Loucy (cell line): ENCODE results near the gene NGEF.

Source experiments
- H2AFZ ChIP-seq: fragments of 200-600 bp; sonication (generic); 2 replicates; pipeline ENCODE4 v1.6.0; 2016; ENCODE audit warnings: antibody characterized with exemption, mild to moderate bottlenecking, low read length, moderate library complexity
- H3F3A ChIP-seq: fragments of 200-600 bp; 2 replicates; pipeline ENCODE4 v1.6.0; 2016; ENCODE audit warnings: antibody characterized with exemption, low read depth, mild to moderate bottlenecking
- H3K27me3 ChIP-seq: fragments of 200-600 bp; sonication (generic); 2 replicates; pipeline ENCODE4 v1.6.1; 2014; ENCODE audit warnings: low read length, mild to moderate bottlenecking; ENCODE audit not compliant: insufficient read depth, poor library complexity, severe bottlenecking
- H3K36me3 ChIP-seq: fragments of 200-600 bp; sonication (generic); 2 replicates; pipeline ENCODE4 v1.6.1; 2016; ENCODE audit warnings: low read length; ENCODE audit not compliant: insufficient read depth
- H3K4me1 ChIP-seq: fragments of 200-600 bp; sonication (generic); 2 replicates; pipeline ENCODE4 v1.5.1; 2014; ENCODE audit warnings: low read length, mild to moderate bottlenecking; ENCODE audit not compliant: insufficient read depth, poor library complexity, severe bottlenecking
- H3K4me2 ChIP-seq: fragments of 200-600 bp; sonication (generic); 2 replicates; pipeline ENCODE4 v1.6.0; 2014; ENCODE audit warnings: antibody characterized with exemption, low read length, low read depth, mild to moderate bottlenecking; ENCODE audit not compliant: poor library complexity, severe bottlenecking
- H3K4me3 ChIP-seq: fragments of 200-600 bp; sonication (generic); 2 replicates; pipeline ENCODE4 v1.5.1; 2014; ENCODE audit warnings: low read length, mild to moderate bottlenecking, mixed read lengths; ENCODE audit not compliant: poor library complexity, severe bottlenecking
- H3K79me2 ChIP-seq: fragments of 200-600 bp; sonication (generic); 2 replicates; pipeline ENCODE4 v1.6.1; 2014; ENCODE audit warnings: low read length; ENCODE audit not compliant: insufficient read depth
- H3K9ac ChIP-seq: fragments of 200-600 bp; sonication (generic); 2 replicates; pipeline ENCODE4 v1.6.0; 2014; ENCODE audit warnings: mild to moderate bottlenecking, low read depth, low read length, moderate library complexity; ENCODE audit not compliant: poor library complexity, severe bottlenecking
- H3K9me2 ChIP-seq: fragments of 200-600 bp; sonication (generic); replicated peaks from 2 replicates; pipeline ENCODE4 v1.6.1; 2016; ENCODE audit warnings: low read depth, low read length, mixed read lengths
- H3K9me3 ChIP-seq: fragments of 200-600 bp; sonication (generic); 2 replicates; pipeline ENCODE4 v1.6.1; 2014; ENCODE audit warnings: mild to moderate bottlenecking, antibody characterized with exemption, low read length, low read depth; ENCODE audit not compliant: insufficient read depth
- H4K20me1 ChIP-seq: fragments of 200-600 bp; sonication (generic); 2 replicates; pipeline ENCODE4 v1.6.0; 2014; ENCODE audit warnings: antibody characterized with exemption, low read length, mild to moderate bottlenecking; ENCODE audit not compliant: insufficient read depth, poor library complexity, severe bottlenecking
- EZH2phosphoT487 ChIP-seq: fragments of 200-600 bp; IDR thresholded peaks from 2 replicates; pipeline ENCODE4 v1.6.1; 2018; ENCODE audit warnings: antibody characterized with exemption, mild to moderate bottlenecking, moderate library complexity, borderline replicate concordance
- TF ChIP-seq, protein P1 (sequence below): fragments of 200-600 bp; sonication (generic); conservative IDR thresholded peaks from 2 replicates; pipeline ENCODE4 v1.5.1; 2014; ENCODE audit warnings: mild to moderate bottlenecking, antibody characterized with exemption, low read length

NGEF gene

DNA sequence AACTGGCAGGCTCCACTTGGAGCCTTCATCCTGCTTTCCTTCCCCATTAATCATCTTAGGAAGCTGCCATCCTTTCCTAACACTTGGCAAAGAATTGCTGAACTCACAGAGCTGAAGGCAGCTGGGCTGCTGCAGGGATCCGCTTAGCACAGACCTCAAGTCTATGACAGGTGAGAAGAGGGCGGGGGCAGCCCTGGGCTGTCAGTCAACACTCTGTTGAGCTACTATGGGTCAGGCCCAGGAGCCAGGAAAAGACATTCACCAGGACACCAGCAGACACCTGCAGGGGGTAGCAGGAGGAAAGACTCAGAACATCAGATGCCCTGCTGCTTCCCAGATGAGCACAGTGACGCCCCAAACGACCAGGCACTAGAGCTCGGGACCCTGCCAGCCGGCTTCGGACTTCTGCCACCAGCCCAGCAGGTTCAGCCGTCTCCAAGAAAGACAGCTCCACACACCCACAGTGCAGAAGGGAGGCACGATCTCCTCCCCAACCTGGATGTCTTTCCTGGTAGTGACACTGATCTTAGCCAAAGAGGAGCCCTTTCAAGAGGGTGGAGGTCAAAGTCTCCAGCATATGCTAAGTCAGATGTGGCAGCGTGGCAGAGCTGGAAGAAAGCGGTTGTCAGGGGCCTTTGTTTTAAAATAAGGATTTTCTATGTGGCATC, 87.8 kb downstream of the NGEF start:
- Histone ChIP-seq H3F3A (no peaks in the 10 kb centered on the region), H3K36me3 (no peaks in the 10 kb centered on the region), H3K4me2 (no peak overlapping the region), H4K20me1 (no peaks in the 10 kb centered on the region), H2AFZ (no peak overlapping the region), H3K9me2 (no peaks in the 10 kb centered on the region), H3K79me2 (no peaks in the 10 kb centered on the region), H3K9me3 (no peaks in the 10 kb centered on the region), H3K27me3 (no peaks in the 10 kb centered on the region), H3K4me3 (no peak overlapping the region), H3K4me1 (no peaks in the 10 kb centered on the region), H3K9ac (no peak overlapping the region)
- no peak for TF ChIP-seq EZH2phosphoT487
- TF ChIP-seq, protein P1, sequence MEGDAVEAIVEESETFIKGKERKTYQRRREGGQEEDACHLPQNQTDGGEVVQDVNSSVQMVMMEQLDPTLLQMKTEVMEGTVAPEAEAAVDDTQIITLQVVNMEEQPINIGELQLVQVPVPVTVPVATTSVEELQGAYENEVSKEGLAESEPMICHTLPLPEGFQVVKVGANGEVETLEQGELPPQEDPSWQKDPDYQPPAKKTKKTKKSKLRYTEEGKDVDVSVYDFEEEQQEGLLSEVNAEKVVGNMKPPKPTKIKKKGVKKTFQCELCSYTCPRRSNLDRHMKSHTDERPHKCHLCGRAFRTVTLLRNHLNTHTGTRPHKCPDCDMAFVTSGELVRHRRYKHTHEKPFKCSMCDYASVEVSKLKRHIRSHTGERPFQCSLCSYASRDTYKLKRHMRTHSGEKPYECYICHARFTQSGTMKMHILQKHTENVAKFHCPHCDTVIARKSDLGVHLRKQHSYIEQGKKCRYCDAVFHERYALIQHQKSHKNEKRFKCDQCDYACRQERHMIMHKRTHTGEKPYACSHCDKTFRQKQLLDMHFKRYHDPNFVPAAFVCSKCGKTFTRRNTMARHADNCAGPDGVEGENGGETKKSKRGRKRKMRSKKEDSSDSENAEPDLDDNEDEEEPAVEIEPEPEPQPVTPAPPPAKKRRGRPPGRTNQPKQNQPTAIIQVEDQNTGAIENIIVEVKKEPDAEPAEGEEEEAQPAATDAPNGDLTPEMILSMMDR: no peak

DNA sequence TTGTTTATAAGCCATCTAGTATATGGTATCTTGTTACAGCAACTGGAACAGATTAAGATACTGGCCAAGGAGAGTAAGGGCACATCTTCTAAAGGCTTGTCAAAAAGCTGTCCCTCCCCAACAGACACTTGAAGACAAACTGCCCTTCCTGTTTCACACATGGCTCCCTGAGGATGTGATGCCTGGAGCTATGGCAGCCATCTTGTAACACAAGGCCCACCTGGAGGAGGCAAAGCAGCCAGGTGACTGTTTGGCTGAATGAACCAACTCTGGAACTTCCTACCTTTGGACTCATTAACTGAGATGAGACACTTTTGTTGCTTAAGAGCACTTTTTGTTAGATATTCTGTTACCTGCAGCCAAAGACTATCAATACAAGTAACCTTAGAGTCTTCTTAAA, 88.6 kb downstream of the NGEF start:
- Histone ChIP-seq H3K9me2 (no peaks in the 10 kb centered on the region), H3K4me2 (no peak overlapping the region), H4K20me1 (no peaks in the 10 kb centered on the region), H3K9me3 (no peaks in the 10 kb centered on the region), H2AFZ (no peak overlapping the region), H3K4me1 (no peaks in the 10 kb centered on the region), H3K36me3 (no peaks in the 10 kb centered on the region), H3K27me3 (no peaks in the 10 kb centered on the region), H3K9ac (no peak overlapping the region), H3F3A (no peaks in the 10 kb centered on the region), H3K4me3 (no peak overlapping the region), H3K79me2 (no peaks in the 10 kb centered on the region)
- TF ChIP-seq, protein P1: no peak
- no peak for TF ChIP-seq EZH2phosphoT487

DNA sequence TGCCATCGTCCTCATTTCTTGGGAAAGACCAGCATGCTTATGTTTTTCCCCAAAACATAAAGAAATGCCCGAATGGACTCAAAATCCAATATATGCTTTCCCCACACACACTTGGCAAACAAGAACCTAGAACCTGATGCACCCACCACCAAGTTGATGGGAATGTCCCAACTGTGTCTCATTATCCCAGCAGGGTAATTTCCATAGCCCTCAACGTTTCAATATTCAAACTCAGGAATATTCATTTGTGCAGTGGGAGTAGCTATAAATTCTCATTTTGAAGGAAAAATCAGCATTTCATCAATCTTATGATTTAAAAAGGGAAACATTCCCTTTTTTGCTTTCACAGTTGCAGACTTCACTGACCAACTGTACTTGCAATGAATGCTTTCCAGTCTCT, 92.3 kb downstream of the NGEF start:
- Histone ChIP-seq H3K4me1 (no peaks in the 10 kb centered on the region), H3K9me3 (no peaks in the 10 kb centered on the region), H3K9ac (no peak overlapping the region), H3K27me3 (no peaks in the 10 kb centered on the region), H3K79me2 (no peaks in the 10 kb centered on the region), H4K20me1 (no peaks in the 10 kb centered on the region), H3K9me2 (no peaks in the 10 kb centered on the region), H3K4me2 (no peak overlapping the region), H2AFZ (no peak overlapping the region), H3F3A (no peaks in the 10 kb centered on the region), H3K36me3 (no peaks in the 10 kb centered on the region), H3K4me3 (no peak overlapping the region)
- TF ChIP-seq, protein P1: no peak
- TF ChIP-seq EZH2phosphoT487: no peak
